Measurements from ENCODE around the gene SPACA4. TPM values are rescaled to one million over a fixed set of nuclear protein-coding genes. Genes with fewer than 3 reads are reported as not detected.

The SPACA4 gene
- total RNA-seq, 1 experiment from 2014 or later = not detected

DNA sequence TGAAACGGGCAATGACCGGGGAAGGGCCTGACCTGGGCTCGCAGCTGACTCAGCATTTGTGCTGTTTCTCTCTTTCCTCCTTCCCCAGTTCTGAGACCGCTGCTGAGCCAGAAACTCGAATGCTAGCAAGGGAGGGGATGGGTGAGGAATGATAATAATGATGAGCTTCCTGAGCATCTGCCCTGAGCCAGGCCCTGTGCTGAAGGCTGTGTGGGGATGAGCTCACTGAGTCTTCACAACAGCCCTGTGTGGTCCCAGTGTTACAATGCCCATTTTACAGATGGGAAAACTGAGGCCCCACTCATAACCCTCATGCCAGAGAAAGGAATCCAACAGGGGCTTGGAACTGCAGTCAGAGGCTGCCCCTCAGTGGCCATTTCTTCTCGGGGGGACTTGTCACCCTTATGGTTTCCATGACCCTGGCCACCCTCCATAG lies 46.4 kb upstream of the SPACA4 start:
- no peak overlapping the region for H2AFZ ChIP-seq
- H3K4me3 ChIP-seq = no peak overlapping the region
- no peaks in the 10 kb centered on the region for H3K9me2 ChIP-seq (ENCODE audit: insufficient read depth)
- no peaks in the 10 kb centered on the region for H3K27me3 ChIP-seq (ENCODE audit: insufficient read depth, low read depth)
- peaks cover 26% of the 10 kb centered on the region for H3K4me1 ChIP-seq (replicated peaks; ENCODE audit: insufficient read depth)
- no peaks in the 10 kb centered on the region for H3K79me2 ChIP-seq (ENCODE audit: low read depth)
- no peak overlapping the region for H3K27ac ChIP-seq
- DNase-seq = no peak
- H3K4me2 ChIP-seq = no peak overlapping the region
- H3F3A ChIP-seq (ENCODE audit: insufficient read depth, low read depth) = peaks cover 36% of the 10 kb centered on the region
- H3K36me3 ChIP-seq (ENCODE audit: low read depth) = no peaks in the 10 kb centered on the region
- ChIA-PET CTCF (no interaction called here), POLR2A (ENCODE audit: unreplicated experiment) (no interaction called here)
- H3K9me3 ChIP-seq (ENCODE audit: insufficient read depth, low read depth) = no peaks in the 10 kb centered on the region
- H4K20me1 ChIP-seq (ENCODE audit: insufficient read depth) = no peaks in the 10 kb centered on the region
- intact Hi-C loops (cut with micrococcal nuclease; ENCODE audit: unreplicated experiment) = no loop called here
- BruUV-seq (replicated peaks) = no TSS peak
- TF ChIP-seq CTCF (conservative IDR thresholded peaks at IDR 0.05) (no peak), EZH2 (IDR thresholded peaks at IDR 0.05; ENCODE audit: low read depth) (no peak)

GRCh38 chr19:48561412-48561811 lies 45.1 kb upstream of the SPACA4 start:
- H3F3A ChIP-seq (ENCODE audit: insufficient read depth, low read depth) = peaks cover 33% of the 10 kb centered on the region
- no peak overlapping the region for H3K27ac ChIP-seq
- H3K79me2 ChIP-seq (ENCODE audit: low read depth) = no peaks in the 10 kb centered on the region
- H3K27me3 ChIP-seq (ENCODE audit: insufficient read depth, low read depth) = no peaks in the 10 kb centered on the region
- no peak for DNase-seq
- no peak overlapping the region for H3K4me3 ChIP-seq
- no peak overlapping the region for H3K4me2 ChIP-seq
- H2AFZ ChIP-seq = no peak overlapping the region
- TF ChIP-seq EZH2 (IDR thresholded peaks at IDR 0.05; ENCODE audit: low read depth) (no peak), CTCF (conservative IDR thresholded peaks at IDR 0.05) (no peak)
- CTCF ChIA-PET = no interaction called here
- no peaks in the 10 kb centered on the region for H3K9me3 ChIP-seq (ENCODE audit: insufficient read depth, low read depth)
- BruUV-seq (replicated peaks) = no TSS peak
- POLR2A ChIA-PET (ENCODE audit: unreplicated experiment) = no interaction called here
- no peaks in the 10 kb centered on the region for H3K9me2 ChIP-seq (ENCODE audit: insufficient read depth)
- no peaks in the 10 kb centered on the region for H3K36me3 ChIP-seq (ENCODE audit: low read depth)
- H3K4me1 ChIP-seq (replicated peaks; ENCODE audit: insufficient read depth) = peaks cover 19% of the 10 kb centered on the region
- no peaks in the 10 kb centered on the region for H4K20me1 ChIP-seq (ENCODE audit: insufficient read depth)
- intact Hi-C loops (cut with micrococcal nuclease; ENCODE audit: unreplicated experiment) = no loop called here

DNA sequence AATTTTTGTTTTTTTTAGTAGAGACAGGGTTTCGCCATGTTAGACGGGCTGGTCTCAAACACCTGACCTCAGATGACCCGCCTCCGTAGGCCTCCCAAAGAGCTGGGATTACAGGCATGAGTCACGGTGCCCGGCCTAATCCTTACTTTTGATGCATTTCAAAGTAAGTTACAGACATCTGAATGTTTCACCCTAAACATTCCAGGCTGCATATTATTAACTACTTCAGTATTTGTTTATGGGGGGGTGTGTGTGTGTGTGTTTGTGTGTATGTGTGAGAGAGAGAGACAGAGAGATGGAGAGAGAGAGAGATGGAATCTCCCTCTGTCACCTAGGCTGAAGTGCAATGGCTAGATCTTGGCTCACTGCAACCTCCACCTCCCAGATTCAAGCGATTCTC lies 41.5 kb upstream of the SPACA4 start:
- Histone ChIP-seq H3K79me2 (ENCODE audit: low read depth) (no peaks in the 10 kb centered on the region), H3K27ac (peak overlapping the region; percentile 38; the same call in 1 of the 2 replicates), H3K4me3 (no peak overlapping the region), H3F3A (ENCODE audit: insufficient read depth, low read depth) (peaks cover 37% of the 10 kb centered on the region), H3K4me1 (replicated peaks; ENCODE audit: insufficient read depth) (peaks cover 29% of the 10 kb centered on the region), H2AFZ (no peak overlapping the region), H4K20me1 (ENCODE audit: insufficient read depth) (no peaks in the 10 kb centered on the region), H3K4me2 (no peak overlapping the region; the same call in 1 of the 2 replicates), H3K9me3 (ENCODE audit: insufficient read depth, low read depth) (no peaks in the 10 kb centered on the region), H3K9me2 (ENCODE audit: insufficient read depth) (no peaks in the 10 kb centered on the region), H3K27me3 (ENCODE audit: insufficient read depth, low read depth) (no peaks in the 10 kb centered on the region), H3K36me3 (ENCODE audit: low read depth) (no peaks in the 10 kb centered on the region)
- POLR2A ChIA-PET (ENCODE audit: unreplicated experiment) = interaction anchor here (0.6 kb wide), 2 partner anchors 81 to 1304 kb away, joined by 3 to 5 read pairs; partner anchors contain the start of gene CA11
- CTCF ChIA-PET = no interaction called here
- peak; percentile 31 to 85 for DNase-seq
- intact Hi-C loops (cut with micrococcal nuclease; ENCODE audit: unreplicated experiment) = no loop called here
- no TSS peak for BruUV-seq (replicated peaks)
- TF ChIP-seq CTCF (conservative IDR thresholded peaks at IDR 0.05) = no peak
- no peak for TF ChIP-seq EZH2 (IDR thresholded peaks at IDR 0.05; ENCODE audit: low read depth)
